Stimulated activated CD4-positive, alpha-beta T cell treated with anti-CD3 and anti-CD28 coated beads, Interleukin-2, amount 100 ng/mL, for 4 hours (primary cell): ENCODE results near the gene TRPM7.
"Not testable (repeated sequence)": the region's sequence is repeated elsewhere in the genome, so short reads cannot be mapped to it uniquely, and the experiment has no call there.

Source experiments
- DNase-seq: peaks from one replicate; pipeline ENCODE4 v3.0.0-alpha.2; 2020; ENCODE audit warnings: low read depth

The TRPM7 gene

DNA sequence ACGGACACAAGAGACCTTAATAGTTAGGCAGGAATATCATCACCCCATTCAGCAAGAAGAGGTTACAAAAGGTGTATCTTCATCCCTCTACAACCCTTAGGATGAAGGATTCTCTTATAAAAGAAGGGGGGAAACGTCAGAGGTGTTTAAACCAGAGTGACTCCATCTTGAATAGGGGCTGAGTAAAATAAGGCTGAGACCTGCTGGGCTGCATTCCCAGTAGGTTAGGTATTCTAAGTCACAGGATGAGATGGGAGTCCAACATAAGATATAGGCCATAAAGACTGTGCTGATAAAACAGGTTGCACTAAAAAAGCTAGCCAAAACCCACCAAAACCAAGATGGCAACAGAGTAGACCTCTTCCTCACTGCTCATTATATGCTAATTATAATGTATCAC lies 16.5 kb downstream of the TRPM7 start:
- DNase-seq = no peak

DNA sequence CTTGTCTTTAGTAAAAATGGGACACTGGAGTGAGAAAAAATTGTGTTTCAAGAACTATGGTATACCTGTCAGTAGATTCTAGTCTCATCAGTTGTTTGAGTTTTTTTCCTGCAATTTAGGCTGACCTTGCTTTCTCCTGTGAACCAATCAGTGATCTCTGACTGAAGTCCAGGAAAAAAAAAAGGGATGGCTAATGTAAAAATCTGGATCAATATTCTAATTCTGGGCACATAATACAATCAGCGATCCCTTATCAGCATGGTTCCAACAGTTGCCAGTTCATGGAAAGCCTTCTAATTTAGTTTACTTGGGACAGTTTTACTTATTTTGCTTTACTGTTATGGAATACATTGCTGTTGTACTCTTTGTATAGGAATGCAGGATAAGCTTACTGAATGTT lies 17.0 kb downstream of the TRPM7 start:
- DNase-seq = no peak

DNA sequence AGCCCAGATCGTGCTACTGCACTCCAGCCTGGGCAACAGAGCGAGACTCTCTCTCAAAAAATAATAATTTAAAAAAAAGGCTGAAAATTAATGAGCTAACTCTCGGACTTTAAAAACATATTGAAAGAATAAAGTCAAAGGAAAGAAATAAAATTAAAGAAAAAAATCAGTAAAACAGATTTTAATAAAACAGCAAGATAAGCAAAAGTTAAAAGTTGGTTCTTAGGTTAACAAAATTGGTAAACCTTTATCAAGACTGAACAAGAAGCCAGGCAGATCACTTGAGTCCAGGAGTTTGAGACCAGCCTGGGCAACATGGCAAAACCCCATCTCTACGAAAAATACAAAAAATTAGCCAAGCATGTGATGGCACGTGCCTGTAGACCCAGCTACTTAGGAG lies 20.7 kb downstream of the TRPM7 start:
- DNase-seq = no peak

DNA sequence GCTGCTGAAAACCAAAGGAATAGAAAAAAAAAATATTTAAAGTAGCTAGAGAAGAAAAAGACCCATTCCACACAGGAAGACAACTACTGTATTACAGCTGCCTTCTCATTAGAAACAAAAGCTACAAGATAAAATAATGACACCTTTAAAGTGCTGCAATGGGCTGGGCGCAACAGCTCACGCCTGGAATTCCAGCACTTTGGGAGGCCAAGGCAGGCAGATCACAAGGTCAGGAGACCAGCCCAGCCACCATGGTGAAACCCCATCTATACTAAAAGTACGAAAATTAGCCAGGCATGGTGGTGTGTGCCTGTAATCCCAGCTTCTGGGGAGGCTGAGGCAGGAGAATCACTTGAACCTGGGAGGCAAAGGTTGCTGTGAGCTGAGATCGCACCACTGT lies 31.0 kb downstream of the TRPM7 start:
- DNase-seq = no peak

DNA sequence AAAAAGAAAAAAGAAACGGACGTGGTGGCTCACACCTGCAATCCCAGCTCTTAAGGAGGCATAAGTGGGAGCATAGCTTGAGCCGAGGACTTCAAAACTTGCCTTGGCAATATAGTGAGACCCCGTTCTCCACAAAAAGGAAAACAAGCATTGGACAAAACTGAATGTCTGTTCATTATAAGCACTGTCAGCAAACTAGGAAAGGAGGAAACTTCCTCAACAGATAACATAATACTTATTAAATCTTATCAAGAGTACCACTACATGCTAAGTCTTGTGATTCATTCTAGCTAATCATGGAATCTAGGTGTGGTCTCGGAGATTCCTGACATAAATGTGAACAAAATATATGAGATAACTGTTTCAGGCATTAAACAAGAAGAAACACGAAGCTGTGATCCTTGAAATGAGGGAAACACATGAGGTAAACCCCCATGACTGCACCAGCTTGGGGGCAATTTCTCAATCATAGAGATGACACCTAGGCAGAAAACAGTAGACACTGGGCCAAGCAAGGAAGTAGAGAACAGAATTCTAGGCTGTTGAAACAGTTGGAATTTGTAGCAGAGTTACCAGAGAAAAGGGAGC lies 33.3 kb downstream of the TRPM7 start:
- no peak for DNase-seq

DNA sequence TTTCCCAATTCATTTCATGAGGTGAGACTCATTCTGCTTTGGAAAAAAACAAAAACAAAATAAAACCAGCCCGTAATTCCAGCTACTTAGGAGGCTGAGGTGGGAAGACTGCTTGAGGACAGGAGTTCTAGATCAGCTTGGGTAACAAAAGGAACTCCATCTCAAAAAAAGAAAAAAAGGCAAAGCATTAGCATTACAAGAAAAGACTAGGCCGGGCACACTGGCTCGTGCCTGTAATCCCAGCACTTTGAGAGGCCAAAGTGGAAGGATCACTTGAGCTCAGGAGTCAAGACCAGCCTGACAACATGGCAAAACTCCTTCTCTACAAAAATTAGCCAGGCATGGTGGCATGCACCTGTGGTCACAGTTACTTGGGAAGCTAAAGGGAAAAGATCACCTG lies 33.9 kb downstream of the TRPM7 start:
- DNase-seq = no peak

DNA sequence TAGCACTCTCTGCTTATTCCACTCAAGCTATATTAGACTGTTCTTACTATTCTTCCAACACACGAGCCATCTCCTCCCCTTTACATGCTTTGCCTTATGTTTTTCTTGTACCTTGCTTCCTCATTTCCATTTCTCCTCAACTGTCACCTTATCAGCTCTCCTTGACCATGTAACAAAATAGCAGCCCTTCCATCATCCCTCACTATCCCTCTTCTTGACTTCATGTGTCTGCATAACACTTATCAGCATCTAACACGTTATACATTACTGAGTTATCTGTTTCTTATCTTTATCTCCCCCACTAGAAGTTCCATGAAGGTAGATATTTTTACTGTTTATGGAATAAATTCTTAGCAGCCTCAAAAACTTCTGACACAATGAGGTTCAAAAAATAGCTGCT lies 45.3 kb downstream of the TRPM7 start:
- no peak for DNase-seq

DNA sequence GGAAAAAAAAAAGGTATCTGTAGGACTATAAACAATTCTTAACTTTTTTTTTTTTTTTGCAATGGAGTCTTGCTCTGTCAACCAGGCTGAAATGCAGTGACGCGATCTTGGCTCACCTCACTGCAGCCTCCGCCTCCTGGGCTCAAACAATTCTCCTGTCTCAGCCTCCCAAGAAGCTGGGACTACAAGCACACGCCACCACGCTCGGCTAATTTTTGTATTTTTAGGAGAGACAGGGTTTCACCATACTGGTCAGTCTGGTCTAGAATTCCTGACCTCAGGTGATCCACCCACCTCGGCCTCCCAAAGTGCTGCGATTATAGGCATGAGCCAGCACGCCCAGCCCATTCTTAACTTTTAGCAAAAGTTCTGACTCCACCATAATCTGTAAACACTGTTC lies 50.5 kb downstream of the TRPM7 start:
- DNase-seq = no peak

DNA sequence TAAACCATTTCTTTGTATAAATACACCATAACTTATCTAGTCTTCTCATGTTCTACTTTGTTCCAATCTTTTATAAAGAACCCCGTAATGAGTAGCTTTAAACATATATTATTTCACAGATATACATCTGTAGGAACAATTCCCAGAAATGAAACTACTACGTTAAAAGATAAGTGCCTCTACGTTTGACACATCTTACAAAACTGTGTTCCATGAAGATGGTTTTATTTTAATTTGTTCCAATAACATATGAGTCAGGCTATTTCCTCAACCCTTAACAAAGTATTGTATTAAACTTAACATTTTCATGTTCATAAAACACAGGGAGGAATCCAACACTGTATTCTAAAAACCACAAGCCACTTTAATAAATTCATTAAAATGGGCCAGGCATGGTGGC lies 52.9 kb downstream of the TRPM7 start:
- no peak for DNase-seq

DNA sequence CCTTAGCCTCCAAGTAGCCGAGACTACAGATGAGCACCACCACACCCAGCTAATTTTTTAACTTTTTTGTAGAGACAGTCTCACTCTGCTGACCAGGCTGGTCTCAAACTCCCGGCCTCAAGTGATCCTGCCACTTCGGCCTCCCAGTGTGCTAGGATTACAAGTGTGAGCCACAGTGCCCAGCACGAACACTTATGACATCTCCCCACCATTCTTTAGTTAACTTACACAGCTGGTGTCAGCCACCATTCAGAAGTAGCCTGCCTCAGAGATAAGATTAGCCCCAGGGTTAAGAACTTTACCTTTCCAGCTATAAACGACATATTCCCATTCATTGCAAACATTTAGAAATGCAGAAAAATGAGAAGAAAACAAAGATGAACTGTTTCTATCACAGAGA lies 58.2 kb downstream of the TRPM7 start:
- no peak for DNase-seq

DNA sequence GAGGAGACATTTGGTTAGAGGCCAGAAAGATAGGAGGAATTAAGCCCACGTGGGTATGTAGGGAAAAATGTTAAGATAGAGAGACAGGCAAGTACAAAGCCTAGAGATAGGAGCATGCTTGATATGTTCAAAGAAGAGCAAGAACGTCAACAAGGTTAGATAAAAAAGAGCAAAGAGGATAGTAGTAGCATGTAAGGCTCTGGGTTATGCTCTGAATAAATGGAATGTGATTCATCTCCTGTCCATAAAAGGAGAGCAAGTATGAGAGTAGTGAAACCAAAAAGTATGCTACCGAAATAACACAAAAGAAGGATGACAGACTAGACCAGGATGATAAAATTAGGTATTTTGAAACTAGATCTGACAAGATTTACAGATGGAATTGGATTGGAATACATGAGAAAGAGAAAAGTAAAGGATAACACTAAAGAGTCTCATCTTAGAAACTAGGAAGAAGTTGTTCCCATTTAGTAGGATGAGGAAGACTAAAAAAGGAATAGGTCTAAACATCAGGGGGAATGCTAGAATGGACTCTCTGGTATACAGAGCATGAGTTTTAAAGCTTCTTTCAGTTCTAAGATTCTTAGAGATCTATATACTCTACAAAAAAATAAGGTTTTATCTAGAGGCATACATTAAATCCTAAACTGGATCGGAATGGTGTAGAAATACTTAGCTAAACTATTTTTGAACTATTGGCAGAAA lies 59.1 kb downstream of the TRPM7 start:
- no peak for DNase-seq

DNA sequence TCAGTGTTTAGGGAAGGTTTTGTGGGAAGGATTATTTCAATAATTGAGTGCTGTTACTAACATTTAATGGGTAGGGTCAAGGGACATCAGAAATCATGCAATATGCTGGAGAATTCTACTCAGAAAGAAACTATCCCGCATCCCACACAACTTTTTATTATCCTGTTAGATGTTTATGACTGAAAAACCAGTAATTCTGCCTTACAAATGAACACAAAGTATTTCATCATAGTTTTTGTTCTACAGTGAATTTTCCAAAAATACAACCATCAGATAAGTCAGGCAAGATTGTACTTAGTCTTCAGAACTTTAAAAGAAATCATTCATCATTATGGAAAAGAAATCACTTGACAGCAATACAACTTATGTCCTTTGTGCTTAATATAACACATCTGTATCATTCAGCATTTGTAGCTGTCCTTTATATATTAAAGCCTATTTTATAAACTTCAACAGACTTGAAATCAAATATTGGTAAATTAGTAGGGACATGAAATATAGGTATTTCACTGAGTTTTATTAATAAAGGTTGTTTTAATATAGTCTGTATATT lies 61.9 kb downstream of the TRPM7 start:
- no peak for DNase-seq

DNA sequence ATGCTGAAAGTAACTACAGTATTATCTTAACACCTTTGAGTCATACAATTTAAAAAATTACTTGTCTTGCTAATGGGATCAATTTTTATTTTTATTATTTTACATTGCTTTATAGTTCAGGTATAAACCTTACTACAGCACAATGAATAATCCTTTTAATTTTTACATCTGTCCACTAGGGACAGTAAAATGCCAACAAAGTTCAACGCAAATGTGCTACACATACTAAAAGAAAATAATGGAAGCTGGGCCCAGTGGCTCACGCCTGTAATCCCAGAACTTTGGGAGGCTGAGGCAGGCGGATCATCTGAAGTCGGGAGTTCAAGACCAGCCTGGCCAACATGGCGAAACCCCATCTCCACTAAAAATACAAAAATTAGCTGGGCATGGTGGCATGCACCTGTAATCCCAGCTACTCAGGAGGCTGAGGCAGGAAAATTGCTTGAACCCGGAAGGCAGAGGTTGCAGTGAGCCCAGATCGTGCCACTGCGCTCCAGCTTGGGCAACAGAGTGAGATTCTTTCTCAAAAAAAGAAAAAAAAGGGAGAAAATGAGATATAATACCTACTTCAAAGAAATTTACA lies 64.1 kb downstream of the TRPM7 start:
- DNase-seq = not testable (repeated sequence)

DNA sequence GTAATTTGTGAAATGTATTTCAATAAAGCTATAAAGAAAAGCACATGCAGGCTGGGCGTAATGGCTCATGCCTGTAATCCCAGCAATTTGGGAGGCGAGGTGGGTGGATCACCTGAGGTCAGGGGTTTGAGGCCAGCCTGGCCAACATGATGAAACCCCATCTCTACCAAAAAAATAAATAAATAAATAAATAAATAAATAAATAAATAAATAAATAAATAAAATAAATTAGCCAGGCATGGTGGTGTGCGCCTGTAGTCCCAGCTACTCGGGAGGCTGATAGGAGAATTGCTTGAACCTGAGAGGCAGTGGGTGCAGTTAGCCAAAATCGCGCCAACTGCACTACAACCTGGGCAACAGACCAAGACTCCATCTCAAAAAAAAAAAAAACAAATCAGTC lies 69.6 kb downstream of the TRPM7 start:
- not testable (repeated sequence) for DNase-seq

DNA sequence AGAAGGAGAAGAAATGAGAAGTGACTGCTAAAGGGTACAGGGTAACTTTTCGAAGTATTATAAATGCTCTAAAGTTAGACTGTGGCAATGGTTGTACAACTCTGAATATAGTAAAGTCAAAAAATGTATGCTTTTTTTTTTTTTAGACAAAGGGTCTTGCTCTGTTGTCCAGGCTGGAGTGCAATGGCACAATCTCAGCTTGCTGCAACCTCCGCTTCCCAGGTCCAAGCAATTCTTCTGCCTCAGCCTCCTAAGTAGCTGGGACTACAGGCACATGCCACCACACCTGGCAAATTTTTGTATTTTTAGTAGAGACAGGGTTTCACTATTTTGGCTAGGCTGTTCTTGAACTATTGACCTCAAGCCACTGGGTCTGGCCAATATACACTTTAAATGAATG lies 70.0 kb downstream of the TRPM7 start:
- not testable (repeated sequence) for DNase-seq

DNA sequence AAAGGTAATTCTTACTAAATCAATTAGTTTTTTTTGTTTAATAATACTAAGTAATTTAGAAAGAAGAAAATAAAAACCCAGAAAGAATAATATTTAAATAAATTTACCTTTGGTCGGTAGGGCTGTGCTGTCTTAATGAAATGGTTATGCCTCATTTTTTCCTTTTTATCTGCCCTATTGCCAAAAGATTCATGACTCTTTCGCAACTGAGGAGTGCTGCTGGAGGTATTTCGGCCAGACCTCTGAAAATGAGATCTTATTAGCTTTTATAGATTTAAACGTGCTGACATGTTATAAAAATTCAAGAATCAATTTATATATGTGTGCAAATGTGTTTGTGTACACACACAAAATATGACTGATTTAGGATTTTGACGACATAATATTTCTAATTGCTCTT lies 73.0 kb downstream of the TRPM7 start:
- DNase-seq = no peak

DNA sequence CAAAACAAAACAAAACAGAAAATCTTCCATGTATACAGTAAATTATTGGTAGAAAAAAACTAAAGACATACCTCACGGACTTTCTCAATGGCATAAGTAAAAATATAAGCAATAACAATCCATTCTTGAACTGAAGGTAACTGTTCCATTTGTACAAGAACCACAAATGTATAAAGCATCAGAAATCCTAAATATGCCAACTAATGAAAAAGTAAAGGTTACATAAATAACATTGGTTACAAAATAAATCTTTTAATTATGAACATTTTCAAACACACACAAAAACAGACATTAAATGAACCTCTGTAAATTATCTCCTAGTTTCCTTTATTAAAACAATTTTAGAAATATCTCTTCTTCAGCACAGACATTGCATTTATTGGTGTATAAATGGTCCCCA lies 79.5 kb downstream of the TRPM7 start:
- DNase-seq = no peak

DNA sequence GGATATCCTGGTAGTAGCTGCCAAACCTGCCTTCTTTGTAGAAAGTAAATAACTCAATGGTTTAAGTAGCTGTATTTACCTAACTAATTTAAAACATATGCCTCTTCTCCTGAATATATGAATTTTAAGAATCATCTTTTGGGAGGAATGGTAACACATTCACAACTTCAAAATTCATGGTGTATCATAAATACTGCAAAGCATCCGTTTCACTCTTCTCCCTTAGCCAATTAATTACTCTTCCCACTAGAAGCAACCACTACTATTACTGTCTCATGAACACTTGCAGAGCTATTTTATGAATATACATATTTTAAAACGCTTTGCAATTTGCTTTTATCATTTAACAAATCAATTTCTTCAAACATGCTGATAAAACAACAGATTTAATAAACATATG lies 81.1 kb downstream of the TRPM7 start:
- no peak for DNase-seq

DNA sequence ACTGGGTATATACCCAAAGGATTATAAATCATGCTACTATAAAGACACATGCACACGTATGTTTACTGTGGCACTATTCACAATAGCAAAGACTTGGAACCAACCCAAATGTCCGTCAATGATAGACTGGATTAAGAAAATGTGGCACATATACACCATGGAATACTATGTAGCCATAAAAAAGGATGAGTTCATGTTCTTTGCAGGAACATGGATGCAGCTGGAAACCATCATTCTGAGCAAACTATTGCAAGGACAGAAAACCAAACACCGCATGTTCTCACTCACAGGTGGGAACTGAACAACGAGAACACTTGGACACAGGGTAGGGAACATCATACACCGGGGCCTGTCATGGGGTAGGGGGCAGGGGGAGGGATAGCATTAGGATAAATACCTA lies 84.6 kb downstream of the TRPM7 start:
- not testable (repeated sequence) for DNase-seq

DNA sequence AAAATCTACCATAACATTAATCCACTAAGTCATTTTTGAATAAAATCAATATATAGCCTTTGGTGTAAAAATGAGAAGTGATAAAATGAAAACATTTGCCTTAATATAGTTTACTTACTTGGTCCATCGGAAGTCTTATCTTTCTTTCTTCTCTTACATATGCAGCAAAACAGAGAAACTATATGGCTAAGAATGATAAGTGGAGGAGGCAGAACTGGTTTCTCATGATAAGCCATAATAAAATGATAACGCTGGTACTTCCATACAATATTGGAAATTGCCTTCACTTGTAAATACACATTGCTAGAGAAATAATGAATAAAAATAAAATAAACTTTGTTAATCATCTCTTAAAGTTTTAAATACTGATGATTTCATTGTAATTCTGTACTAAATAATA lies 92.3 kb downstream of the TRPM7 start:
- no peak for DNase-seq

DNA sequence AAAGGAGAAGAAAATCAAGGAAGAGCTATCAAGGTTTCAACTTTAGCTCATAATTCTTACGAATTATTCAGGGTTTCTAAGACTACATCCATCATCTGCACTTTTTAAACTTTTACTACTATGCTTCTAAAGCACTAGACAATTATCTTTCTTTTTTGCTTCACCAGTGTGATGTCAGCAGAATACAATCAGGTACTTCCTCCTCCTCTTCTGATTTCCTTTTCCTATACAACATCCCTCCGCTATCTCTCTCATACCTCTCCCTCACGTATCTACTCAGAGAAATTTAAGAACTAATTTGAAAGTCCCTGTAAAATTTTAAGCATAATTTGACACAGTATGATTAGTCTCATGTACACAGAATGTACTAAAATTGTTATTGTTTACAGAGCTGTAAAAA lies 92.8 kb downstream of the TRPM7 start:
- DNase-seq = no peak

DNA sequence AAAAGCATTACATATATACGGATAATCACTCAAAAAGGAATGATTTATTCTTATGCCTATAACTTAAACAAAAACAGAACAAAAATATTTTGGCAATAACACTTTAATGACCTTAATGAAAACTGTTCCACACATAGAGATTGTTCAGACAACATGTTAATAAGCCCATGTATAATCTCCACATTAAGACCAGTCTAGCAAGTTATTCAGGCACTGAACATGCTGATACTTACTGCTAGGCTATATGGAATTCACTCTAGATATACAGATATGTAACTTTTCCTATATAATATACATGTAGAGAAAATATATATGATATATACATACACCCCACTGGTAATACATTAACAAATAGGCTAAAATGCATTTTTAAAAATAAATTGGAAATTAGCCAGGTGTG lies 96.3 kb downstream of the TRPM7 start:
- DNase-seq = no peak

DNA sequence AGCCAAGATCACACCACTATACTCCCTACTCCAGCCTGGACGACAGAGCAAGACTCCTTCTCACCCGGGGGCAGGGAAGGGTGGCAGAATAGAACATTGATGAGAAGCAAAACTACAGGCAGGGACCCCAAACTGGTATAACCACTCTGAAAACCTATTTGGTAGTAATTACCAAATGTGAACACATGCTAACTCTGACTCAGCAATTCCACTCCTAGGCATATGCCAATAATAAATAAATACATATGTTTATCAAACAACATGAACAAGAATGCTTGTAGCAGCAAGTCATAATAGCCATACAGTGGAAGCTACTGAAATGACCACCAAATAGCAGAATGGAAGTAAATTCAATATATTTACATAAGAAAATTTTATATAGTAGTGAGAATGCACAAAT lies 109.1 kb downstream of the TRPM7 start:
- DNase-seq = no peak

DNA sequence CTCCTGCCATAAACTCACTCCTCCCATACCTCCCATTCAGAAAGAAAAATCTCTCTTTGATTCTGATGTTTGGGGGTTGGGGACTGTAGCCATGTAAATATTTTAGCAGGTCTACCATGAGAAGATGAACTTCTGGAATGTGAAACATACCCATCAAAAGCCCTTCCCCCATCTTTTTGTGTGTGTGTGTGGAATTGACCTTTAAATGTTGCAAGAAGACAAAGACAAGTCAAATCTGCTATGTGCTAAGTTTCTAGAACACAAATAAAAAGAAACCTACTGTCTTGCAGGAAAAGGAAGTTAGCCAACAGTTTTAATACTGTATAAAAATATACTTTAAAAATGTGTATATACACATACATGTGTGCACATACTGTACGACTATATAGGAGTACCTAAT lies 110.4 kb downstream of the TRPM7 start:
- DNase-seq = no peak
